Spleen (tissue), 7 donors: Measurements from ENCODE around the gene ZNF595.
"Not testable (repeated sequence)": the region's sequence is repeated elsewhere in the genome, so short reads cannot be mapped to it uniquely, and the experiment has no call there.

Experiments used
- CTCF ChIP-seq, 11 experiments: fragments of 200-600 bp in 7 of 11; fragments of 450-650 bp in 4 of 11; sonication (generic) in 4 of 11; IDR thresholded peaks in 8 of 11; conservative IDR thresholded peaks in 3 of 11; 1 replicate in 7 of 11; 2 replicates in 4 of 11; pipeline versions ENCODE4 v1.4.0 to v1.8.0; 2016 to 2021; ENCODE audit warnings: antibody characterized with exemption in 11 of 11, inconsistent platforms in 4 of 11, mild to moderate bottlenecking in 1 of 11
- POLR2A ChIP-seq, 3 donors: fragments of 450-650 bp; IDR thresholded peaks; one replicate each; pipeline ENCODE4 v1.5.1; 2017; ENCODE audit warnings: antibody characterized with exemption in 3 of 3, mild to moderate bottlenecking in 1 of 3
- POLR2AphosphoS5 ChIP-seq, 3 donors: sonication (generic); formaldehyde crosslinking; IDR thresholded peaks; one replicate each; pipeline ENCODE4 v1.5.1; 2017; ENCODE audit warnings: antibody characterized with exemption in 3 of 3
- donor health status: DM: no; HTN: no; CAD: no; lungs with moderate emphysema.
- donor health status: DM: no; HTN: no; CAD: no.
- donor health status: DM: no; HTN: no; CAD: no.

GRCh38 chr4:33314-33713 lies 19.8 kb upstream of the ZNF595 start:
- not testable (repeated sequence) for TF ChIP-seq POLR2A (IDR thresholded peaks at IDR 0.05); CTCF (IDR thresholded peaks at IDR 0.05 in 8 of 11, conservative IDR thresholded peaks at IDR 0.05 in 3 of 11); POLR2AphosphoS5 (IDR thresholded peaks at IDR 0.05)
